K562 (cell line): Measurements from ENCODE around the gene JAKMIP2. TPM values are rescaled to one million over a fixed set of nuclear protein-coding genes. Genes with fewer than 3 reads are reported as not detected.

Experiments
- ATAC-seq: fragments of 200-7000 bp; cut with Tn5 transposase; 3 replicates; pipeline ENCODE4 v1.9.1; 2020; ENCODE audit warnings: moderate library complexity
- BruUV-seq: library from RNA; stranded (reverse); fragments of 400-500 nt; replicated peaks from 2 replicates; lab custom pipeline; 2021; lab: Mats Ljungman, UMichigan
- CTCF ChIA-PET: fragments of 300-600 bp; formaldehyde crosslinking; extraction: SDS; loops from one replicate; lab custom pipeline; 2021; ENCODE audit warnings: low intra/inter-chr PET ratio; lab: Yijun Ruan, JAX
- POLR2A ChIA-PET: fragments of 300-600, 350-650 bp; sonication (Branson Sonifier 250); formaldehyde crosslinking; extraction: SDS; loops from one replicate; lab custom pipeline; 2021; ENCODE audit warnings: antibody characterized with exemption, inconsistent platforms; lab: Yijun Ruan, JAX
- DNase-seq, 4 experiments: peaks; one replicate each; pipeline versions ENCODE4 v3.0.0 to v3.0.0-alpha.2; 2011 to 2018; ENCODE audit warnings: low spot score in 3 of 4, mixed read lengths in 3 of 4; ENCODE audit errors: extremely low read depth in 1 of 4
- FAIRE-seq: peaks from 2 replicates; lab custom pipeline; 2011; peaks lifted over from hg19 to GRCh38; lab: Jason Lieb, UNC
- H2AFZ ChIP-seq: 2 replicates; pipeline ENCODE4 v1.6.0; 2011; ENCODE audit warnings: low read depth, low read length, control low read depth, inconsistent platforms
- H3K27ac ChIP-seq: fragments of 200-600 bp; 3 replicates; pipeline ENCODE4 v1.8.0; 2011; ENCODE audit warnings: low read depth, mild to moderate bottlenecking, control low read depth, inconsistent platforms, low read length, moderate library complexity, mixed read lengths; ENCODE audit errors: extremely low read depth
- H3K27me3 ChIP-seq, 2 experiments: fragments of 300-600 bp in 1 of 2; 2 replicates in 1 of 2; 3 replicates in 1 of 2; pipeline versions ENCODE4 v1.6.0 to v1.8.0; 2011; ENCODE audit warnings: inconsistent platforms in 2 of 2, low read length in 2 of 2, mild to moderate bottlenecking in 1 of 2, mixed read lengths in 1 of 2, moderate library complexity in 1 of 2; ENCODE audit not compliant: control insufficient read depth in 2 of 2, insufficient read depth in 2 of 2
- H3K36me3 ChIP-seq: fragments of 300-600 bp; 3 replicates; pipeline ENCODE4 v1.8.0; 2011; ENCODE audit warnings: mild to moderate bottlenecking, low read length, inconsistent platforms; ENCODE audit not compliant: control insufficient read depth, insufficient read depth
- H3K4me1 ChIP-seq, 2 experiments: fragments of 200-600 bp in 1 of 2; replicated peaks in 1 of 2; 2 replicates in 1 of 2; 3 replicates in 1 of 2; pipeline versions ENCODE4 v1.5.1 to v1.8.0; 2011; ENCODE audit warnings: inconsistent platforms in 2 of 2, low read length in 2 of 2, mild to moderate bottlenecking in 1 of 2, mixed read lengths in 1 of 2, moderate library complexity in 1 of 2; ENCODE audit not compliant: control insufficient read depth in 2 of 2, insufficient read depth in 2 of 2
- H3K4me2 ChIP-seq: 2 replicates; pipeline ENCODE4 v1.6.1; 2011; ENCODE audit warnings: low read length, control low read depth, inconsistent platforms, mixed read lengths; ENCODE audit not compliant: insufficient read depth
- H3K4me3 ChIP-seq: fragments of 200-600 bp; sonication (generic), shearing (Covaris generic); 2 replicates; pipeline ENCODE4 v1.5.1; 2016; ENCODE audit warnings: control low read depth, inconsistent platforms
- H3K79me2 ChIP-seq: fragments of 200-600 bp; 3 replicates; pipeline ENCODE4 v1.8.0; 2011; ENCODE audit warnings: low read length, inconsistent platforms; ENCODE audit not compliant: control insufficient read depth, insufficient read depth
- H3K9ac ChIP-seq, 2 experiments: 2 replicates each; pipeline versions ENCODE4 v1.6.0 to v1.6.1; 2011; ENCODE audit warnings: low read depth in 2 of 2, low read length in 2 of 2, control low read depth in 1 of 2, inconsistent platforms in 1 of 2, mild to moderate bottlenecking in 1 of 2, mixed read lengths in 1 of 2; ENCODE audit not compliant: insufficient read depth in 1 of 2
- H3K9me1 ChIP-seq: one replicate; pipeline ENCODE4 v1.6.0; 2011; ENCODE audit warnings: inconsistent platforms, mild to moderate bottlenecking, low read length, moderate library complexity; ENCODE audit not compliant: control insufficient read depth, insufficient read depth
- H3K9me3 ChIP-seq: replicated peaks from 2 replicates; pipeline ENCODE4 v1.5.1; 2011; ENCODE audit warnings: low read depth, low read length, inconsistent platforms; ENCODE audit not compliant: control insufficient read depth, insufficient read depth
- H4K20me1 ChIP-seq: replicated peaks from 2 replicates; pipeline ENCODE4 v1.6.1; 2011; ENCODE audit warnings: low read length, inconsistent platforms, mixed read lengths; ENCODE audit not compliant: control insufficient read depth, insufficient read depth
- C11orf30 ChIP-seq: fragments of 450-650 bp; IDR thresholded peaks from 2 replicates; pipeline ENCODE4 v1.6.1; 2016; ENCODE audit warnings: low read depth, mild to moderate bottlenecking
- DNMT1 ChIP-seq: fragments of 450-650 bp; IDR thresholded peaks from 2 replicates; pipeline ENCODE4 v1.6.1; 2016; ENCODE audit warnings: antibody characterized with exemption, mild to moderate bottlenecking
- KDM1A ChIP-seq, 2 experiments: fragments of 450-650 bp; IDR thresholded peaks; 2 replicates each; pipeline ENCODE4 v1.6.1; 2016; ENCODE audit warnings: mild to moderate bottlenecking in 2 of 2
- KDM4B ChIP-seq, 2 experiments: fragments of 450-650 bp in 1 of 2; sonication (generic) in 1 of 2; IDR thresholded peaks; 2 replicates each; pipeline ENCODE4 v1.6.1; 2016 to 2017; ENCODE audit warnings: borderline replicate concordance in 2 of 2, antibody characterized with exemption in 1 of 2, low read depth in 1 of 2, mild to moderate bottlenecking in 1 of 2
- ZNF253 ChIP-seq: fragments of 250-450 bp; sonication (Bioruptor Pico); conservative IDR thresholded peaks from 2 replicates; pipeline ENCODE4 v1.6.1; 2021; ENCODE audit warnings: mild to moderate bottlenecking
- ZNF511 ChIP-seq: sonication (generic); formaldehyde crosslinking; IDR thresholded peaks from 2 replicates; pipeline ENCODE4 v1.8.0; 2022; ENCODE audit warnings: mild to moderate bottlenecking, missing genetic modification reagents
- ZNF75A ChIP-seq: fragments of 450-650 bp; formaldehyde crosslinking; IDR thresholded peaks from 2 replicates; pipeline ENCODE4 v1.4.0; 2020; ENCODE audit warnings: mild to moderate bottlenecking
- WGBS: fragments of 100-300 bp; shearing (Covaris generic); methylation state at CpG from one replicate; pipeline ENCODE4 v1.1.6; 2016; ENCODE audit warnings: low coverage, mixed read lengths; ENCODE audit not compliant: insufficient coverage; ENCODE audit errors: missing lambda C conversion rate; 5-methylcytosine and 5-hydroxymethylcytosine counted together
- in situ Hi-C: fragments of 300-500 bp; cut with MboI; formaldehyde crosslinking; loops from 4 replicates; pipeline ENCODE4 v1.15.0; 2018; ENCODE audit warnings: inconsistent platforms, mixed read lengths
- intact Hi-C: fragments of 100-400 bp; cut with micrococcal nuclease; formaldehyde crosslinking; loops from 2 replicates; pipeline ENCODE4 v1.14.2; 2022
- polyA plus RNA-seq, 8 experiments: library from polyadenylated mRNA; depleted of rRNA in 4 of 8; stranded (reverse) in 5 of 8; unstranded in 3 of 8; fragments of >200 nt; fragmentation: Nextera tagmentation in 2 of 8; fragmentation: Illumina TruSeq in 1 of 8; extraction: Ambion mirVana in 2 of 8; extraction: Trizol in 1 of 8; gene quantifications; 2 replicates each; pipeline versions ENCODE4 v1.2.1 to v1.2.3, GENCODE V29; 2011 to 2014; ENCODE audit warnings: inconsistent platforms in 1 of 8, missing spikeins in 1 of 8
- total RNA-seq, 7 experiments: library from RNA; depleted of rRNA in 6 of 7; stranded (reverse); fragments of >200 nt in 6 of 7; fragmentation: Illumina TruSeq in 2 of 7; extraction: Trizol in 2 of 7; gene quantifications; 2 replicates each; pipeline versions ENCODE4 v1.2.1 to v1.2.3, GENCODE V29; 2011 to 2021; ENCODE audit warnings: low replicate concordance in 1 of 7
- TF ChIP-seq, protein P1 (sequence below): fragments of 250-450 bp; sonication (Bioruptor Pico); IDR thresholded peaks from 2 replicates; pipeline ENCODE4 v1.4.0; 2020; ENCODE audit warnings: mild to moderate bottlenecking, moderate library complexity, borderline replicate concordance
- TF ChIP-seq, protein P2 (sequence below): fragments of 450-650 bp; IDR thresholded peaks from 2 replicates; pipeline ENCODE4 v1.6.1; 2016; ENCODE audit warnings: antibody characterized with exemption

Gene JAKMIP2
- total and polyA plus RNA-seq, 9 of the 15 experiments (the other 6 are each of a cell fraction or from before 2014, with no cell fraction given) = not detected

DNA sequence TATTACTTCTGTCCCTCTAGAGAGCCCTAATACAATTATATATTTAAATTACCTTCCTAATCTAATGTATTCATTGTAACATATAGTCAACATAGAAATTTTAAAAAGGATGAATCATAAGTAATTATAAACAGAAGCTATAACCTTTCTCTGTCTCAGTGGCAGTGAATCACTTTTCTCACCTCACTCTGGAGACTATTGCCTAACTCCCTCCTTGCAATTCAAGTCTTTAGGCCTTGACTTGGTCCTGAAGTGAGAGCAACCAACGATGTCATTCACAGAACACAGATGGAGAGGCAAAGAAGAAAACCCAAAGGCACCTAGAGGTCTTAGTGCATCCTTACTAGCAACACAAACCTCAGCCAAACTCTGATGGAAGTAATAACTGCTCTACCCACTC lies 139.4 kb downstream of the JAKMIP2 start (continued):
- TF ChIP-seq, protein P1, sequence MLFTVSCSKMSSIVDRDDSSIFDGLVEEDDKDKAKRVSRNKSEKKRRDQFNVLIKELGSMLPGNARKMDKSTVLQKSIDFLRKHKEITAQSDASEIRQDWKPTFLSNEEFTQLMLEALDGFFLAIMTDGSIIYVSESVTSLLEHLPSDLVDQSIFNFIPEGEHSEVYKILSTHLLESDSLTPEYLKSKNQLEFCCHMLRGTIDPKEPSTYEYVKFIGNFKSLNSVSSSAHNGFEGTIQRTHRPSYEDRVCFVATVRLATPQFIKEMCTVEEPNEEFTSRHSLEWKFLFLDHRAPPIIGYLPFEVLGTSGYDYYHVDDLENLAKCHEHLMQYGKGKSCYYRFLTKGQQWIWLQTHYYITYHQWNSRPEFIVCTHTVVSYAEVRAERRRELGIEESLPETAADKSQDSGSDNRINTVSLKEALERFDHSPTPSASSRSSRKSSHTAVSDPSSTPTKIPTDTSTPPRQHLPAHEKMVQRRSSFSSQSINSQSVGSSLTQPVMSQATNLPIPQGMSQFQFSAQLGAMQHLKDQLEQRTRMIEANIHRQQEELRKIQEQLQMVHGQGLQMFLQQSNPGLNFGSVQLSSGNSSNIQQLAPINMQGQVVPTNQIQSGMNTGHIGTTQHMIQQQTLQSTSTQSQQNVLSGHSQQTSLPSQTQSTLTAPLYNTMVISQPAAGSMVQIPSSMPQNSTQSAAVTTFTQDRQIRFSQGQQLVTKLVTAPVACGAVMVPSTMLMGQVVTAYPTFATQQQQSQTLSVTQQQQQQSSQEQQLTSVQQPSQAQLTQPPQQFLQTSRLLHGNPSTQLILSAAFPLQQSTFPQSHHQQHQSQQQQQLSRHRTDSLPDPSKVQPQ (CRISPR knock-in tag) = no peak
- TF ChIP-seq C11orf30 (no peak), ZNF253 (no peak), DNMT1 (no peak)
- TF ChIP-seq, protein P2, sequence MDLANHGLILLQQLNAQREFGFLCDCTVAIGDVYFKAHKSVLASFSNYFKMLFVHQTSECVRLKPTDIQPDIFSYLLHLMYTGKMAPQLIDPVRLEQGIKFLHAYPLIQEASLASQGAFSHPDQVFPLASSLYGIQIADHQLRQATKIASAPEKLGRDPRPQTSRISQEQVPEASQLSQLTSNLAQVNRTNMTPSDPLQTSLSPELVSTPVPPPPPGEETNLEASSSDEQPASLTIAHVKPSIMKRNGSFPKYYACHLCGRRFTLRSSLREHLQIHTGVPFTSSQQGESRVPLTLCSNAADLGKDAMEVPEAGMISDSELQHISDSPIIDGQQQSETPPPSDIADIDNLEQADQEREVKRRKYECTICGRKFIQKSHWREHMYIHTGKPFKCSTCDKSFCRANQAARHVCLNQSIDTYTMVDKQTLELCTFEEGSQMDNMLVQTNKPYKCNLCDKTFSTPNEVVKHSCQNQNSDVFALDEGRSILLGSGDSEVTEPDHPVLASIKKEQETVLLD = no peak
- TF ChIP-seq, all 486 proteins: peak for 0

DNA sequence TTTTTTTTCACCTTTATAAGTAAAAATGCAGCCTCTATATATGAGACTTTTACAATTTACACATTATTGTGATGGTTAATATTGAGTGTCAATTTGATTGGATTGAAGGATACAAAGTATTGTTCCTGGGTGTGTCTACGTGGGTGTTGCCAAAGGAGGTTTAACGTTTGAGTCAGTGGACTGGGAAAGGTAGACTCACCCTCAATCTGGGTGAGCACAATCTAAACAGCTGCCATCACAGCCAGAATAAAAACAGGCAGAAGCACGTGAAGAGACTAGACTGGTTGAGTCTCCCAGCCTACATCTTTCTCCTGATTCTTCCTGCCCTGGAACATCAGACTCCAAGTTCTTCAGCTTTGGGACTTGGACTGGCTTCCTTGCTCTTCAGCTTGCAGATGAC lies 139.9 kb downstream of the JAKMIP2 start:
- Histone ChIP-seq H4K20me1 (no peaks in the 10 kb centered on the region), H2AFZ (no peak overlapping the region), H3K4me2 (no peak overlapping the region), H3K4me3 (no peak overlapping the region)
- FAIRE-seq = no peak
- CTCF ChIA-PET = no interaction called here
- BruUV-seq = no TSS peak
- intact Hi-C loops = no loop called here
- in situ Hi-C loops = no loop called here
- TF ChIP-seq ZNF511 (no peak), ZNF75A (CRISPR knock-in tag) (no peak), KDM4B (IDR thresholded peaks at IDR 0.05; ENCODE audit: borderline replicate concordance in 2 of 2, low read depth in 1 of 2) (no peak), KDM1A (IDR thresholded peaks at IDR 0.05) (no peak)
- TF ChIP-seq, all 486 proteins: peak for 0
- POLR2A ChIA-PET = no interaction called here
- H3K27ac ChIP-seq = no peak overlapping the region
- H3K9me1 ChIP-seq = no peaks in the 10 kb centered on the region
- H3K79me2 ChIP-seq = no peaks in the 10 kb centered on the region
- DNase-seq (no peak), ATAC-seq (no peak)
- no peak overlapping the region for H3K9ac ChIP-seq
- WGBS = 0% methylated on average over 3 of the region's 3 CpGs
- no peaks in the 10 kb centered on the region for H3K4me1 ChIP-seq
- no peaks in the 10 kb centered on the region for H3K27me3 ChIP-seq
- H3K9me3 ChIP-seq = no peaks in the 10 kb centered on the region
- no peaks in the 10 kb centered on the region for H3K36me3 ChIP-seq
